Hepatocyte (in vitro differentiated cells): ENCODE measurements around the gene MAMDC2. TPM values are rescaled to one million over a fixed set of nuclear protein-coding genes. Genes with fewer than 3 reads are reported as not detected.

Experiments
- DNase-seq: peaks from one replicate; pipeline ENCODE4 v3.0.0-alpha.2; 2016; ENCODE audit warnings: low spot score
- H2AFZ ChIP-seq: fragments of 200-600 bp; sonication (generic); 2 replicates; pipeline ENCODE4 v1.6.0; 2016; ENCODE audit warnings: antibody characterized with exemption, mild to moderate bottlenecking
- H3K27ac ChIP-seq: fragments of 200-600 bp; sonication (generic); 2 replicates; pipeline ENCODE4 v1.5.1; 2016; ENCODE audit warnings: mild to moderate bottlenecking
- H3K27me3 ChIP-seq: fragments of 200-600 bp; sonication (generic); 2 replicates; pipeline ENCODE4 v1.6.1; 2016
- H3K36me3 ChIP-seq: fragments of 200-600 bp; sonication (generic); replicated peaks from 2 replicates; pipeline ENCODE4 v1.5.1; 2016; ENCODE audit warnings: low read depth; ENCODE audit not compliant: insufficient read depth
- H3K4me1 ChIP-seq: fragments of 200-600 bp; sonication (generic); 2 replicates; pipeline ENCODE4 v1.5.1; 2016; ENCODE audit warnings: mild to moderate bottlenecking, moderate library complexity; ENCODE audit not compliant: insufficient read depth
- H3K4me2 ChIP-seq: fragments of 200-600 bp; sonication (generic); 2 replicates; pipeline ENCODE4 v1.6.0; 2016
- H3K4me3 ChIP-seq: fragments of 200-600 bp; sonication (generic); 2 replicates; pipeline ENCODE4 v1.5.1; 2016; ENCODE audit warnings: mild to moderate bottlenecking
- H3K79me2 ChIP-seq: fragments of 200-600 bp; sonication (generic); 2 replicates; pipeline ENCODE4 v1.6.0; 2017; ENCODE audit warnings: mild to moderate bottlenecking
- H3K9me2 ChIP-seq: fragments of 200-600 bp; sonication (generic); replicated peaks from 2 replicates; pipeline ENCODE4 v1.6.0; 2017; ENCODE audit warnings: mild to moderate bottlenecking; ENCODE audit not compliant: insufficient read depth
- H3K9me3 ChIP-seq: fragments of 200-600 bp; sonication (generic); 2 replicates; pipeline ENCODE4 v1.5.1; 2016; ENCODE audit warnings: low read depth, mild to moderate bottlenecking
- H4K20me1 ChIP-seq: fragments of 200-600 bp; sonication (generic); 2 replicates; pipeline ENCODE4 v1.6.0; 2016; ENCODE audit warnings: mild to moderate bottlenecking; ENCODE audit not compliant: insufficient read depth, poor library complexity, severe bottlenecking
- CTCF ChIP-seq: fragments of 200-600 bp; sonication (generic); IDR thresholded peaks from 2 replicates; pipeline ENCODE4 v1.5.1; 2016; ENCODE audit warnings: antibody characterized with exemption, mild to moderate bottlenecking; ENCODE audit not compliant: poor library complexity
- EZH2 ChIP-seq: fragments of 200-600 bp; sonication (generic); IDR thresholded peaks from 2 replicates; pipeline ENCODE4 v1.6.1; 2016; ENCODE audit warnings: antibody characterized with exemption, mild to moderate bottlenecking, borderline replicate concordance
- EZH2phosphoT487 ChIP-seq: fragments of 200-600 bp; sonication (generic); IDR thresholded peaks from one replicate; pipeline ENCODE4 v1.6.1; 2018; ENCODE audit warnings: antibody characterized with exemption, mild to moderate bottlenecking, low read depth, moderate library complexity; ENCODE audit not compliant: unreplicated experiment, severe bottlenecking
- WGBS: methylation state at CpG from one replicate; pipeline ENCODE4 v1.1.6; 2016; ENCODE audit warnings: low lambda C conversion rate; ENCODE audit errors: missing lambda C conversion rate; 5-methylcytosine and 5-hydroxymethylcytosine counted together
- polyA plus RNA-seq: library from polyadenylated mRNA; unstranded; fragments of >200 nt; fragmentation: Nextera tagmentation; extraction: Ambion mirVana; gene quantifications from 2 replicates; pipeline ENCODE4 v1.2.1, GENCODE V29; 2016
- total RNA-seq: library from RNA; depleted of rRNA; stranded (reverse); fragments of >200 nt; gene quantifications from 2 replicates; pipeline ENCODE4 v1.2.3, GENCODE V29; 2014

MAMDC2 gene
- total and polyA plus RNA-seq, 2 experiments from 2014 or later: 0.65 to 1.9 TPM

GRCh38 chr9:70119786-70120185 lies 76.1 kb downstream of the MAMDC2 start:
- WGBS: 98% methylated on average over 2 of the region's 2 CpGs
- no peaks in the 10 kb centered on the region for H3K36me3 ChIP-seq
- no peaks in the 10 kb centered on the region for H3K9me3 ChIP-seq
- no peak overlapping the region for H2AFZ ChIP-seq
- no peak overlapping the region for H3K4me2 ChIP-seq
- DNase-seq: no peak
- no peak overlapping the region for H3K4me3 ChIP-seq
- H3K79me2 ChIP-seq: no peaks in the 10 kb centered on the region
- H3K4me1 ChIP-seq: peaks cover 2% of the 10 kb centered on the region
- no peak overlapping the region for H3K27ac ChIP-seq
- no peaks in the 10 kb centered on the region for H4K20me1 ChIP-seq
- TF ChIP-seq EZH2 (no peak), CTCF (no peak), EZH2phosphoT487 (no peak)
- no peaks in the 10 kb centered on the region for H3K27me3 ChIP-seq
- H3K9me2 ChIP-seq: no peaks in the 10 kb centered on the region

DNA sequence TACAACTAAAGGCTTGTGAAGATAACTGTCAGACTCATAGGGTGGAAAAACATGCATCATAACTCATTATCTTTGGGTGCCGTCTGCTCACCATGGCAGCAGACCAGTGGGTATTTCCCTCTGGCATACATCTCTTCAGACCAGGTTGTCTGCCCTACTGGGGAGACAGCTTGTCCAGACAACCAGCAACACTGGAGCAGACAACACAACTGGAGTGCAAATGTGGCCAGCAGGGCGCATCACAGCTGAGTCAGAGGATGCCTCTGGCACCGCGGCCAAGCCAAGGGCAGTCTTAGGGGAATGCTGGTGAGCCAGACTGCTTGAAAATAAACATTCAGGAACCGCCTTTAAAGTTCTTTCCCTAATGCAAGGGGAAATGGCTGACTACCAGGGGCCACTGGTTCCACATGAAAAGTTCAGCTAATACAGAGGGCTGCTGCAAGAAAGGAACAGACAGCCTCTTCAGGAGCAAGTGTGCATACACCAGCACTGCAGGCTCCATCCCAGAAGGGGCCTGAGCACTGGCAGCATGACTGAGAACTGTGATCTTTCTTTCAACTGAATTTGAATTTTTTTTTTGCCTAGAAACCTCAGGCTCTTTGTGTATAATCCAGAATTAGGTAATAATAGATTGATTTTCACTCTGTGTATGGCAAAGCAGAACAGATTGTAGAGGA lies 77.3 kb downstream of the MAMDC2 start:
- DNase-seq: peak; percentile 42

DNA sequence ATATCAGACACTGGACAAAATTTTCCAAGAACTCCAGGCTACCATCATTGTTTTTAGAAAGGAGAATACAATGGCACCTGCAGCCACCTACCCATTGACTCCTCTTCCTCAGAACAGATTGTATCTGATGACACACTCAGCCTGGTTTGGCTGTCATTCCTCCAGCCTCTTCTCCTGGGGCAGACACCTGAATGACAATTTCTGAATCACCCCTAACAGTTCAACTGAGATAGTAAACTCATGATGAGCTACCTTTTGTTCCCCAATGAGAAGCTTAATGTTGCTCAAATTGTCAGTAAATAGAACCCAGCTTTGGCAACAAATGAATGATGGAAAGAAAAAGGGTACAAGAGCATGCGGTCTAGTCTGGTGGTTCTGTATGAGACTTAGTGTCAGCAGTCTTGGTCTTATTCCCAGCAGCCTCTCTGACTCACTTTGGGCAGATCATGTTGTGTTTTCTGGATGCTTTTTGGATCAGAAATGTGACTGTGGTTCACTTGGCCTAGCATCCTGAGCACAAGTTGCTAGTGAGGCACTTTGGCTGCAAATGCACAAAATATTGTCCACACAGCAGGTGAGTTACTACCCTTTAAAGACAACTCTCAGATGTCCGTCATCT lies 78.3 kb downstream of the MAMDC2 start:
- H3K9me2 ChIP-seq: no peaks in the 10 kb centered on the region
- no peak overlapping the region for H2AFZ ChIP-seq
- no peaks in the 10 kb centered on the region for H4K20me1 ChIP-seq
- peaks cover 2% of the 10 kb centered on the region for H3K4me1 ChIP-seq
- H3K9me3 ChIP-seq: no peaks in the 10 kb centered on the region
- no peak for TF ChIP-seq EZH2phosphoT487
- no peak for TF ChIP-seq CTCF
- no peaks in the 10 kb centered on the region for H3K27me3 ChIP-seq
- no peaks in the 10 kb centered on the region for H3K36me3 ChIP-seq
- 52% methylated on average over 2 of the region's 2 CpGs for WGBS
- H3K79me2 ChIP-seq: no peaks in the 10 kb centered on the region
- no peak overlapping the region for H3K27ac ChIP-seq
- H3K4me3 ChIP-seq: no peak overlapping the region
- DNase-seq: no peak
- no peak overlapping the region for H3K4me2 ChIP-seq

More for the DNA sequence above, 77.3 kb downstream of the MAMDC2 start:
- Histone ChIP-seq H3K4me2 (no peak overlapping the region), H3K36me3 (no peaks in the 10 kb centered on the region), H3K9me2 (no peaks in the 10 kb centered on the region), H3K9me3 (no peaks in the 10 kb centered on the region), H3K79me2 (no peaks in the 10 kb centered on the region), H3K4me3 (no peak overlapping the region), H3K27me3 (no peaks in the 10 kb centered on the region), H3K4me1 (peaks cover 2% of the 10 kb centered on the region), H3K27ac (no peak overlapping the region), H2AFZ (no peak overlapping the region), H4K20me1 (no peaks in the 10 kb centered on the region)
- 78% methylated on average over 5 of the region's 5 CpGs for WGBS
- no peak for TF ChIP-seq CTCF
- no peak for TF ChIP-seq EZH2phosphoT487
- TF ChIP-seq EZH2: no peak
